Liver (tissue), 9 donors: ENCODE data around the gene BPHL. TPM values are rescaled to one million over a fixed set of nuclear protein-coding genes. Genes with fewer than 3 reads are reported as not detected.

Experiments
- DNase-seq: peaks from one replicate; pipeline ENCODE4 v3.0.0-alpha.2; 2017; ENCODE audit warnings: low spot score
- H3K27ac ChIP-seq, 2 donors: one replicate each; pipeline ENCODE4 v1.7.0; 2013; ENCODE audit warnings: inconsistent platforms in 2 of 2, low read length in 2 of 2, control low read depth in 1 of 2, low read depth in 1 of 2, mild to moderate bottlenecking in 1 of 2
- H3K27me3 ChIP-seq, 4 donors: one replicate each; pipeline versions ENCODE4 v1.6.1 to v1.7.0; 2013; ENCODE audit warnings: low read length in 3 of 4, inconsistent platforms in 1 of 4, mild to moderate bottlenecking in 1 of 4, moderate library complexity in 1 of 4; ENCODE audit not compliant: control insufficient read depth in 4 of 4, insufficient read depth in 4 of 4
- H3K36me3 ChIP-seq, 4 donors: one replicate each; pipeline versions ENCODE4 v1.6.1 to v1.7.0; 2013; ENCODE audit warnings: low read length in 3 of 4, mild to moderate bottlenecking in 3 of 4, low read depth in 1 of 4, moderate library complexity in 1 of 4; ENCODE audit not compliant: control insufficient read depth in 4 of 4, insufficient read depth in 3 of 4
- H3K4me1 ChIP-seq, 4 donors: one replicate each; pipeline versions ENCODE4 v1.6.1 to v1.7.0; 2013; ENCODE audit warnings: low read length in 3 of 4, mild to moderate bottlenecking in 3 of 4, moderate library complexity in 1 of 4; ENCODE audit not compliant: control insufficient read depth in 4 of 4, insufficient read depth in 4 of 4
- H3K4me3 ChIP-seq, 3 donors: one replicate each; pipeline versions ENCODE4 v1.6.1 to v1.7.0; 2013; ENCODE audit warnings: low read length in 3 of 3, control low read depth in 1 of 3, low read depth in 1 of 3, mild to moderate bottlenecking in 1 of 3
- H3K9ac ChIP-seq, 2 donors: one replicate each; pipeline ENCODE4 v1.7.0; 2013; ENCODE audit warnings: low read length in 2 of 2, mild to moderate bottlenecking in 2 of 2, moderate library complexity in 2 of 2, control low read depth in 1 of 2, low read depth in 1 of 2
- H3K9me3 ChIP-seq, 4 donors: one replicate each; pipeline versions ENCODE4 v1.6.1 to v1.7.0; 2013; ENCODE audit warnings: low read length in 3 of 4; ENCODE audit not compliant: control insufficient read depth in 4 of 4
- ATF3 ChIP-seq: IDR thresholded peaks from 2 replicates; pipeline ENCODE4 v1.6.1; 2016; ENCODE audit warnings: antibody characterized with exemption
- FOXA1 ChIP-seq: IDR thresholded peaks from 2 replicates; pipeline ENCODE4 v1.6.1; 2016; ENCODE audit warnings: antibody characterized with exemption
- FOXA2 ChIP-seq: IDR thresholded peaks from 2 replicates; pipeline ENCODE4 v1.6.1; 2016; ENCODE audit warnings: antibody characterized with exemption
- GABPA ChIP-seq, 2 donors: IDR thresholded peaks in 1 of 2; conservative IDR thresholded peaks in 1 of 2; 2 replicates each; pipeline ENCODE4 v1.6.1; 2016; ENCODE audit warnings: antibody characterized with exemption in 2 of 2, mild to moderate bottlenecking in 1 of 2, moderate library complexity in 1 of 2
- HNF4A ChIP-seq, 2 donors: conservative IDR thresholded peaks; 2 replicates each; pipeline ENCODE4 v1.6.1; 2016; ENCODE audit warnings: antibody characterized with exemption in 2 of 2, mild to moderate bottlenecking in 2 of 2
- HNF4G ChIP-seq: IDR thresholded peaks from 2 replicates; pipeline ENCODE4 v1.6.1; 2016; ENCODE audit warnings: antibody characterized with exemption
- JUND ChIP-seq, 2 donors: IDR thresholded peaks; 2 replicates each; pipeline ENCODE4 v1.6.1; 2016; ENCODE audit warnings: antibody characterized with exemption in 2 of 2
- MAX ChIP-seq: IDR thresholded peaks from 2 replicates; pipeline ENCODE4 v1.6.1; 2016; ENCODE audit warnings: antibody characterized with exemption
- NR2F2 ChIP-seq: IDR thresholded peaks from 2 replicates; pipeline ENCODE4 v1.6.1; 2016; ENCODE audit warnings: antibody characterized with exemption
- RAD21 ChIP-seq, 2 donors: IDR thresholded peaks; 2 replicates each; pipeline ENCODE4 v1.6.1; 2016; ENCODE audit warnings: antibody characterized with exemption in 2 of 2, mild to moderate bottlenecking in 2 of 2
- REST ChIP-seq: IDR thresholded peaks from 2 replicates; pipeline ENCODE4 v1.6.1; 2016; ENCODE audit warnings: antibody characterized with exemption, mild to moderate bottlenecking
- RXRA ChIP-seq, 2 donors: IDR thresholded peaks; 2 replicates each; pipeline ENCODE4 v1.6.1; 2017 to 2018; ENCODE audit warnings: antibody characterized with exemption in 2 of 2, mild to moderate bottlenecking in 1 of 2
- SP1 ChIP-seq: IDR thresholded peaks from 2 replicates; pipeline ENCODE4 v1.6.1; 2018; ENCODE audit warnings: antibody characterized with exemption, mild to moderate bottlenecking
- TAF1 ChIP-seq: conservative IDR thresholded peaks from 2 replicates; pipeline ENCODE4 v1.6.1; 2016; ENCODE audit warnings: antibody characterized with exemption, mild to moderate bottlenecking
- YY1 ChIP-seq: IDR thresholded peaks from 2 replicates; pipeline ENCODE4 v1.6.1; 2016; ENCODE audit warnings: antibody characterized with exemption, mild to moderate bottlenecking
- WGBS: extraction: QIAGEN DNeasy Blood & Tissue Kit; methylation state at CpG from one replicate; pipeline ENCODE4 v1.1.7; 2013; 5-methylcytosine and 5-hydroxymethylcytosine counted together
- polyA plus RNA-seq, 2 donors: library from polyadenylated mRNA; stranded (reverse) in 1 of 2; unstranded in 1 of 2; fragments of 200-250 nt in 1 of 2; fragments of >200 nt in 1 of 2; fragmentation: Nextera tagmentation in 1 of 2; extraction: Ambion mirVana in 1 of 2; gene quantifications; one replicate each; pipeline versions ENCODE4 v1.2.1 to v1.2.3, GENCODE V29; 2013 to 2015
- total RNA-seq, 2 donors: library from RNA; depleted of rRNA; stranded (reverse); fragments of >200 nt; gene quantifications; one replicate each; pipeline ENCODE4 v1.2.3, GENCODE V29; 2014
- donor health status: healthy.
- donor health status: healthy.
- donor health status: healthy.
- donor health status: healthy.
- donor health status: healthy.

Gene BPHL
- total and polyA plus RNA-seq, 4 donors, result 16.0 to 90.8 (median 31.5) TPM

- WGBS, result 95% methylated on average over 3 of the region's 3 CpGs
- Histone ChIP-seq H3K27ac (no peak overlapping the region), H3K9ac (no peak overlapping the region), H3K4me3 (no peak overlapping the region), H3K4me1 (no peaks in the 10 kb centered on the region), H3K9me3 (no peaks in the 10 kb centered on the region), H3K36me3 (peaks cover 12 to 62% (median 56%) of the 10 kb centered on the region in 4 donors), H3K27me3 (no peaks in the 10 kb centered on the region)
- TF ChIP-seq JUND (IDR thresholded peaks at IDR 0.05) (no peak), REST (no peak), TAF1 (no peak), RAD21 (IDR thresholded peaks at IDR 0.05) (no peak), ATF3 (no peak), NR2F2 (no peak), RXRA (IDR thresholded peaks at IDR 0.05) (no peak), YY1 (no peak), FOXA2 (no peak), FOXA1 (no peak)
- no peak for DNase-seq
Measured at GRCh38 chr6:3109761-3110160, 8.8 kb upstream of the BPHL start.

- no peak for DNase-seq
- 97% methylated on average over 6 of the region's 6 CpGs for WGBS
- peaks cover 2 to 18% (median 6%) of the 10 kb centered on the region in 4 donors for H3K4me1 ChIP-seq
- H3K36me3 ChIP-seq, result peaks cover 9 to 38% (median 34%) of the 10 kb centered on the region in 4 donors
- no peak overlapping the region for H3K9ac ChIP-seq
- no peaks in the 10 kb centered on the region for H3K9me3 ChIP-seq
- H3K4me3 ChIP-seq, result no peak overlapping the region
- no peaks in the 10 kb centered on the region for H3K27me3 ChIP-seq
- TF ChIP-seq MAX (no peak), FOXA2 (no peak), HNF4G (no peak), REST (no peak), HNF4A (conservative IDR thresholded peaks at IDR 0.05) (no peak), GABPA (IDR thresholded peaks at IDR 0.05 in 1 of 2, conservative IDR thresholded peaks at IDR 0.05 in 1 of 2) (no peak), SP1 (no peak)
- H3K27ac ChIP-seq, result no peak overlapping the region
Measured at GRCh38 chr6:3114377-3114776, 4.1 kb upstream of the BPHL start.
